CD4-positive, CD25-positive, alpha-beta regulatory T cell (primary cell): ENCODE measurements around the gene LCE7A. TPM values are rescaled to one million over a fixed set of nuclear protein-coding genes. Genes with fewer than 3 reads are reported as not detected.

Source experiments
- ATAC-seq, 2 donors: fragments of 150-1000 bp; cut with Tn5 transposase; one replicate each; pipeline ENCODE4 v1.10.0; 2021; ENCODE audit warnings: low read depth in 2 of 2, moderate number of reproducible peaks in 2 of 2, moderate library complexity in 1 of 2
- DNase-seq, 3 donors: peaks; one replicate each; pipeline versions ENCODE4 v3.0.0 to v3.0.0-alpha.2; 2012 to 2022; ENCODE audit warnings: mixed read lengths in 1 of 3
- H3K27ac ChIP-seq: one replicate; pipeline ENCODE4 v1.7.0; 2013; ENCODE audit warnings: mild to moderate bottlenecking, low read length; ENCODE audit not compliant: insufficient read depth, poor library complexity, severe bottlenecking
- H3K27me3 ChIP-seq: one replicate; pipeline ENCODE4 v1.7.0; 2013; ENCODE audit warnings: low read length; ENCODE audit not compliant: control insufficient read depth, insufficient read depth
- H3K36me3 ChIP-seq: one replicate; pipeline ENCODE4 v1.7.0; 2013; ENCODE audit warnings: mild to moderate bottlenecking, low read length, moderate library complexity; ENCODE audit not compliant: control insufficient read depth, insufficient read depth
- H3K4me1 ChIP-seq: 2 replicates; pipeline ENCODE4 v1.7.0; 2013; ENCODE audit warnings: mild to moderate bottlenecking, low read length; ENCODE audit not compliant: insufficient read depth, control insufficient read depth, poor library complexity, severe bottlenecking
- H3K4me3 ChIP-seq: one replicate; pipeline ENCODE4 v1.7.0; 2013; ENCODE audit warnings: low read depth, mild to moderate bottlenecking, low read length, moderate library complexity
- H3K9me3 ChIP-seq, 2 experiments: 1 replicate in 1 of 2; 2 replicates in 1 of 2; pipeline ENCODE4 v1.7.0; 2013; ENCODE audit warnings: low read length in 2 of 2, mild to moderate bottlenecking in 1 of 2, moderate library complexity in 1 of 2; ENCODE audit not compliant: control insufficient read depth in 2 of 2
- H3K27ac Mint-ChIP-seq, 3 donors: one replicate each; pipeline ENCODE4 v1.8.0; 2020 to 2022; ENCODE audit warnings: mild to moderate bottlenecking in 3 of 3, mixed read lengths in 3 of 3, moderate library complexity in 2 of 3
- H3K27me3 Mint-ChIP-seq: one replicate; pipeline ENCODE4 v1.8.0; 2022; ENCODE audit warnings: mild to moderate bottlenecking, mixed read lengths
- H3K36me3 Mint-ChIP-seq: one replicate; pipeline ENCODE4 v1.8.0; 2020; ENCODE audit warnings: mixed read lengths
- H3K4me1 Mint-ChIP-seq, 4 donors: one replicate each; pipeline ENCODE4 v1.8.0; 2020 to 2022; ENCODE audit warnings: mixed read lengths in 4 of 4, mild to moderate bottlenecking in 1 of 4
- H3K4me3 Mint-ChIP-seq, 4 donors: one replicate each; pipeline ENCODE4 v1.8.0; 2020 to 2022; ENCODE audit warnings: mild to moderate bottlenecking in 4 of 4, mixed read lengths in 4 of 4, moderate library complexity in 3 of 4
- H3K9me3 Mint-ChIP-seq, 7 donors: one replicate each; pipeline ENCODE4 v1.8.0; 2020 to 2022; ENCODE audit warnings: mixed read lengths in 7 of 7, mild to moderate bottlenecking in 3 of 7, moderate library complexity in 2 of 7
- polyA plus RNA-seq, 4 donors: library from polyadenylated mRNA; unstranded; fragments of 300-500 nt; fragmentation: Illumina TruSeq; gene quantifications; one replicate each; pipeline ENCODE4 v1.2.3, GENCODE V29; 2021
- total RNA-seq: library from RNA; stranded (reverse); gene quantifications from one replicate; pipeline ENCODE4 v1.2.3, GENCODE V29; 2022

Gene LCE7A
- total and polyA plus RNA-seq, 5 donors from 2014 or later = not detected

GRCh38 chr1:152880907-152881306 is 21.1 kb downstream of the LCE7A start:
- Histone ChIP-seq H3K36me3 (no peaks in the 10 kb centered on the region), H3K4me3 (no peak overlapping the region), H3K4me1 (no peaks in the 10 kb centered on the region), H3K27ac (no peak overlapping the region), H3K9me3 (no peaks in the 10 kb centered on the region), H3K27me3 (no peaks in the 10 kb centered on the region)
- H3K36me3 Mint-ChIP-seq = no peaks in the 10 kb centered on the region
- H3K9me3 Mint-ChIP-seq = peaks cover 0 to 4% (median 1%) of the 10 kb centered on the region in 7 donors
- H3K27me3 Mint-ChIP-seq = no peaks in the 10 kb centered on the region
- no peak for DNase-seq
- H3K4me3 Mint-ChIP-seq = no peak overlapping the region
- no peak for ATAC-seq
- H3K4me1 Mint-ChIP-seq = peaks cover 0 to 2% (median 0%) of the 10 kb centered on the region in 4 donors
- no peak overlapping the region for H3K27ac Mint-ChIP-seq

GRCh38 chr1:152884085-152884484 is 24.3 kb downstream of the LCE7A start:
- ATAC-seq = no peak
- Histone ChIP-seq H3K9me3 (no peaks in the 10 kb centered on the region), H3K4me1 (no peaks in the 10 kb centered on the region), H3K27me3 (no peaks in the 10 kb centered on the region), H3K4me3 (no peak overlapping the region), H3K27ac (no peak overlapping the region), H3K36me3 (no peaks in the 10 kb centered on the region)
- Mint-ChIP-seq H3K27ac (no peak overlapping the region), H3K27me3 (peaks cover 4% of the 10 kb centered on the region), H3K9me3 (peaks cover 0 to 2% (median 0%) of the 10 kb centered on the region in 7 donors), H3K36me3 (no peaks in the 10 kb centered on the region), H3K4me3 (no peak overlapping the region), H3K4me1 (peaks cover 0 to 2% (median 0%) of the 10 kb centered on the region in 4 donors)
- no peak for DNase-seq

- no peak overlapping the region for H3K27ac ChIP-seq
- no peak overlapping the region for H3K4me3 Mint-ChIP-seq
- no peaks in the 10 kb centered on the region for H3K4me1 ChIP-seq
- H3K27ac Mint-ChIP-seq = no peak overlapping the region
- H3K36me3 ChIP-seq = no peaks in the 10 kb centered on the region
- no peak overlapping the region for H3K4me3 ChIP-seq
- peaks cover 5% of the 10 kb centered on the region for H3K27me3 Mint-ChIP-seq
- H3K9me3 ChIP-seq = no peaks in the 10 kb centered on the region
- ATAC-seq (no peak), DNase-seq (no peak)
- no peaks in the 10 kb centered on the region for H3K36me3 Mint-ChIP-seq
- peaks cover 0 to 2% (median 0%) of the 10 kb centered on the region in 4 donors for H3K4me1 Mint-ChIP-seq
- peaks cover 0 to 2% (median 0%) of the 10 kb centered on the region in 7 donors for H3K9me3 Mint-ChIP-seq
- no peaks in the 10 kb centered on the region for H3K27me3 ChIP-seq
Measured at GRCh38 chr1:152884506-152884905, 24.7 kb downstream of the LCE7A start.

GRCh38 chr1:152884966-152885624 is 25.3 kb downstream of the LCE7A start:
- H3K4me3 ChIP-seq = no peak overlapping the region
- ATAC-seq (no peak), DNase-seq (no peak)
- no peak overlapping the region for H3K27ac Mint-ChIP-seq
- H3K36me3 ChIP-seq = no peaks in the 10 kb centered on the region
- H3K27me3 Mint-ChIP-seq = peaks cover 10% of the 10 kb centered on the region
- no peaks in the 10 kb centered on the region for H3K36me3 Mint-ChIP-seq
- H3K4me1 ChIP-seq = no peaks in the 10 kb centered on the region
- H3K27me3 ChIP-seq = peaks cover 2% of the 10 kb centered on the region
- peaks cover 0 to 2% (median 0%) of the 10 kb centered on the region in 7 donors for H3K9me3 Mint-ChIP-seq
- H3K27ac ChIP-seq = no peak overlapping the region
- H3K4me1 Mint-ChIP-seq = no peaks in the 10 kb centered on the region
- H3K9me3 ChIP-seq = no peaks in the 10 kb centered on the region
- H3K4me3 Mint-ChIP-seq = no peak overlapping the region

DNA sequence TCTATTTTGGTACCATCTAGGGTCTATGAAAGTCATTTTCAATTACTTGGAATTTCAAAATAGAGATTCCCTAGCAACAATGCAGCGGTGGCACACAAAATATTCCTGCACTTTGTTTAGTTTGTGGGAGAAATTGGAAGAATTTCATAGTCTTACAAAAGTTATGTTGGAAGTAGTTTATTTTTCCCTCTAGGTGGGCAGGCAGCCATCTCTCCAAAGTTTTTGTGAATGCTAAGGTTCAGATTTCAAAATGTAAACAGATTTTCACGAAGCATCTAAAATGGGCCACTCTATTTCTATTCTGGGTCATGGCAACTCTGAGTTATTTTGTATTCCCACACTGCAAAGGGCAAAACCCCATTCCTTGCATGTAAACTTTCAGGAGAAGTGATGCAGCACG is 26.3 kb downstream of the LCE7A start:
- Mint-ChIP-seq H3K27ac (no peak overlapping the region), H3K4me3 (no peak overlapping the region), H3K9me3 (peaks cover 0 to 4% (median 0%) of the 10 kb centered on the region in 7 donors), H3K27me3 (peaks cover 11% of the 10 kb centered on the region), H3K4me1 (no peaks in the 10 kb centered on the region), H3K36me3 (no peaks in the 10 kb centered on the region)
- Histone ChIP-seq H3K4me1 (no peaks in the 10 kb centered on the region), H3K27ac (no peak overlapping the region), H3K27me3 (peaks cover 5% of the 10 kb centered on the region), H3K4me3 (no peak overlapping the region), H3K9me3 (no peaks in the 10 kb centered on the region), H3K36me3 (no peaks in the 10 kb centered on the region)
- DNase-seq (no peak), ATAC-seq (no peak)

GRCh38 chr1:152886758-152887409 is 27.1 kb downstream of the LCE7A start:
- peaks cover 0 to 4% (median 0%) of the 10 kb centered on the region in 7 donors for H3K9me3 Mint-ChIP-seq
- DNase-seq (no peak), ATAC-seq (no peak)
- peaks cover 7% of the 10 kb centered on the region for H3K27me3 ChIP-seq
- no peaks in the 10 kb centered on the region for H3K36me3 Mint-ChIP-seq
- peaks cover 11% of the 10 kb centered on the region for H3K27me3 Mint-ChIP-seq
- no peaks in the 10 kb centered on the region for H3K36me3 ChIP-seq
- no peak overlapping the region for H3K4me3 Mint-ChIP-seq
- H3K27ac Mint-ChIP-seq = no peak overlapping the region
- no peak overlapping the region for H3K27ac ChIP-seq
- no peak overlapping the region for H3K4me3 ChIP-seq
- no peaks in the 10 kb centered on the region for H3K4me1 Mint-ChIP-seq
- no peaks in the 10 kb centered on the region for H3K9me3 ChIP-seq
- H3K4me1 ChIP-seq = no peaks in the 10 kb centered on the region

DNA sequence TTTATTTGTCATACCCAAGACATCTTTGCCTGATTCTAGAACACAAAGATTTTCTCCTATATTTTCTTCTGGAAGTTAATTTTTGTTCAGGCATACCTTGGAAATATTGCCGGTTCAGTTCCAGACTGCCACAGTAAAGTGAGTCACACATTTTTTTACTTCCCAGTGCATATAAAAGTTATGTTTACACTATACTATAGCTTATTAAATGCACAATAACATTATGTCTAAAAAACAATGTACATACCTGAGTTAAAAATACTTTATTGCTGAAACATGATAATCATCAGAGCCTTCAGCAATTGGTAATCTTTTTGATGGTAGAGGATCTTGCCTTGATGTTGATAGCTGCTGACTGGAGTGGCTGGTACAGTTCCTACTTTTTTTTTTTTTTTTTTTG is 28.3 kb downstream of the LCE7A start:
- no peaks in the 10 kb centered on the region for H3K36me3 Mint-ChIP-seq
- H3K4me3 Mint-ChIP-seq = no peak overlapping the region
- no peak overlapping the region for H3K27ac ChIP-seq

DNA sequence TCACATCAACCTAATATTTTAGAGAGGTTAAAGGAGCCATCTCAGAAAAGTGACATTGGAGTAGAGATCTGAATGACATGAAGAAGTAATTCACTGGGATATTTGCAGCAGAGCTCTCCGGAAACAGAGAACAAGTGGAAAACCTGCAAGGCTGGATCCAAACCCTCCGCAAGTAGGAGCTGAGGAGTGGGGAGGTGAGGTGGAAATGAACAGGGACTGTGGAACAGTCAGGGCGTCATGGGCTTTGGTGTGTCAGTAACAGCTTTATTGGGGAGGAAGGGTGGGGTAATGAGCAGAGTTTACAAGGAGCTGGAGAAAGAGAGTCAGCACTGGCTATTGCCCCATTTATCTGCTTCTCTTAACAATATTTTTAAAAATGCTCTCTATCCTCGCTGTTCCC is 39.2 kb downstream of the LCE7A start:
- Histone ChIP-seq H3K4me3 (no peak overlapping the region), H3K27ac (no peak overlapping the region), H3K27me3 (peaks cover 6% of the 10 kb centered on the region), H3K9me3 (no peaks in the 10 kb centered on the region), H3K36me3 (no peaks in the 10 kb centered on the region), H3K4me1 (no peaks in the 10 kb centered on the region)
- Mint-ChIP-seq H3K36me3 (no peaks in the 10 kb centered on the region), H3K4me3 (no peak overlapping the region), H3K4me1 (no peaks in the 10 kb centered on the region), H3K27me3 (peaks cover 20% of the 10 kb centered on the region), H3K9me3 (peaks cover 0 to 11% (median 1%) of the 10 kb centered on the region in 7 donors), H3K27ac (no peak overlapping the region)
- DNase-seq = no peak
- no peak for ATAC-seq

More for the DNA sequence above, 28.3 kb downstream of the LCE7A start:
- Histone ChIP-seq H3K36me3 (no peaks in the 10 kb centered on the region), H3K4me3 (no peak overlapping the region), H3K9me3 (no peaks in the 10 kb centered on the region), H3K27me3 (peaks cover 7% of the 10 kb centered on the region), H3K4me1 (no peaks in the 10 kb centered on the region)
- peaks cover 11% of the 10 kb centered on the region for H3K27me3 Mint-ChIP-seq
- no peaks in the 10 kb centered on the region for H3K4me1 Mint-ChIP-seq
- DNase-seq (no peak), ATAC-seq (no peak)
- H3K27ac Mint-ChIP-seq = no peak overlapping the region
- H3K9me3 Mint-ChIP-seq = peaks cover 0 to 4% (median 0%) of the 10 kb centered on the region in 7 donors
